ENCODE measurements around the gene WDR81. TPM values are rescaled to one million over a fixed set of nuclear protein-coding genes. Genes with fewer than 3 reads are reported as not detected.

Gene WDR81
- total and polyA plus RNA-seq, 10 of the 15 experiments (the other 5 are each of a cell fraction or from before 2014, with no cell fraction given), result 0.13 to 22.4 (median 7.3) TPM; not detected in 1

DNA sequence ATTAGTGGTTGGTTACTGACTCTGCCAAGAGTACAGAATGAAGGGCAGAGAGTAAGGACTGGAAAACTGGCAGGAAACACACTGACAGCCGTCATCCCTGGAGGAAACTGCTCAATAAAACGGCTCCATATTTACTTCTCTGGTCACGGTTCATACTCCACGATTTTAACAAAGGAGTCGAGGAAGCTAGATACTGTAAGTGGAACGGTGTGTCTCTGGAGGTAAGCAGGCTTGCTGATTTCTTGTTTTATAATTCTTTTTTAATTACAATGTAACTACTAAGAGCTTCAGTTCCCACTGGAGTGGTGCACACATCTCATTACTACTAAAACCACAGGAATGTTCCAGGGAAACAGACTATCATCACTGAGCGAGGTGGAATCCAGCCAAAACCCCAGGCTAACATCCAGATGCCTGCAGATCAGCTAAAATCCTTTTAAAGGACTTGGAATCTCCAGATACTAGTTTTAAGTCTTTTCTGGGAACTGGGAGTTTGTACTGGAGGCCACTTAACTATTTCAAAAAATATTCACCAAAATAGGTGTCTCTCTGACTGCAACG is 55.1 kb downstream of the WDR81 start (continued):
- TF ChIP-seq, protein P1, sequence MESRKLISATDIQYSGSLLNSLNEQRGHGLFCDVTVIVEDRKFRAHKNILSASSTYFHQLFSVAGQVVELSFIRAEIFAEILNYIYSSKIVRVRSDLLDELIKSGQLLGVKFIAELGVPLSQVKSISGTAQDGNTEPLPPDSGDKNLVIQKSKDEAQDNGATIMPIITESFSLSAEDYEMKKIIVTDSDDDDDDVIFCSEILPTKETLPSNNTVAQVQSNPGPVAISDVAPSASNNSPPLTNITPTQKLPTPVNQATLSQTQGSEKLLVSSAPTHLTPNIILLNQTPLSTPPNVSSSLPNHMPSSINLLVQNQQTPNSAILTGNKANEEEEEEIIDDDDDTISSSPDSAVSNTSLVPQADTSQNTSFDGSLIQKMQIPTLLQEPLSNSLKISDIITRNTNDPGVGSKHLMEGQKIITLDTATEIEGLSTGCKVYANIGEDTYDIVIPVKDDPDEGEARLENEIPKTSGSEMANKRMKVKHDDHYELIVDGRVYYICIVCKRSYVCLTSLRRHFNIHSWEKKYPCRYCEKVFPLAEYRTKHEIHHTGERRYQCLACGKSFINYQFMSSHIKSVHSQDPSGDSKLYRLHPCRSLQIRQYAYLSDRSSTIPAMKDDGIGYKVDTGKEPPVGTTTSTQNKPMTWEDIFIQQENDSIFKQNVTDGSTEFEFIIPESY (IDR thresholded peaks at IDR 0.05), result no peak
- TF ChIP-seq, protein P2, sequence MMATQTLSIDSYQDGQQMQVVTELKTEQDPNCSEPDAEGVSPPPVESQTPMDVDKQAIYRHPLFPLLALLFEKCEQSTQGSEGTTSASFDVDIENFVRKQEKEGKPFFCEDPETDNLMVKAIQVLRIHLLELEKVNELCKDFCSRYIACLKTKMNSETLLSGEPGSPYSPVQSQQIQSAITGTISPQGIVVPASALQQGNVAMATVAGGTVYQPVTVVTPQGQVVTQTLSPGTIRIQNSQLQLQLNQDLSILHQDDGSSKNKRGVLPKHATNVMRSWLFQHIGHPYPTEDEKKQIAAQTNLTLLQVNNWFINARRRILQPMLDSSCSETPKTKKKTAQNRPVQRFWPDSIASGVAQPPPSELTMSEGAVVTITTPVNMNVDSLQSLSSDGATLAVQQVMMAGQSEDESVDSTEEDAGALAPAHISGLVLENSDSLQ (IDR thresholded peaks at IDR 0.05), result no peak
- TF ChIP-seq ZSCAN29 (IDR thresholded peaks at IDR 0.05) (no peak), SUPT20H (IDR thresholded peaks at IDR 0.05; ENCODE audit: borderline replicate concordance, control insufficient read depth, low read depth, low read length) (no peak), RAD21 (IDR thresholded peaks at IDR 0.05; ENCODE audit: insufficient read depth, low read depth, low read length) (no peak)

DNA sequence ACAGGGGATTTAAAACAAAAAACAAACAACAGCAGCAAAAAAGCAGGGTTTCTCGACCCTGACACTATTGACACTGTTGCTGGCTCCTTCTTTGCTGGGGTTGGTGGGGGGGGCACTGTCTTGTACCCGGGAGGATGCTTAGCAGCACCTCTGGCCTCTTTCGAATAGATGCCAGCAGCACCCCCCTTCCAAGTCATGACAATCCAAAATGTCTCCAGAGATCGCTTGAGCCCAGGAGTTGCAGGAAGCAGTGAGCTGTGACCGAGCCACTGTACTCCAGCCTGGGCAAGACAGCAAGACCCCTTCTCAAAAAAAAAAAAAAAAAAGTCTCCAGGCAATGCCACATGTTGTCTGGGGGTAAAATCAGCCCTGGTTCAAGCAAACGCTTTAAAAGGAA is 57.7 kb downstream of the WDR81 start:
- ChIA-PET RAD21 (ENCODE audit: unreplicated experiment) (interaction anchor here (0.7 to 4.7 kb wide), 4 partner anchors 12 to 66 kb away, joined by 3 to 80 read pairs (median 14); partner anchors contain the start of gene WDR81), POLR2A (interaction anchor here (0.6 to 3.0 kb wide), 7 partner anchors 9 to 226 kb away, joined by 3 to 10 read pairs (median 3); no protein-coding TSS in a partner anchor), SMC1A (ENCODE audit: uncharacterized antibody, unreplicated experiment) (interaction anchor here (0.9 to 3.3 kb wide), 2 partner anchors 20 to 62 kb away, joined by 4 to 88 read pairs; no protein-coding TSS in a partner anchor), CTCF (interaction anchor here (0.6 to 8.5 kb wide), 5 partner anchors 61 to 305 kb away, joined by 3 to 121 read pairs (median 3); no protein-coding TSS in a partner anchor)
- no peak overlapping the region for H3K9ac ChIP-seq (ENCODE audit: control insufficient read depth, insufficient read depth, low read length)
- H4K20me1 ChIP-seq (ENCODE audit: control insufficient read depth, insufficient read depth), result no peaks in the 10 kb centered on the region
- DNase-seq (ENCODE audit: low read depth, low spot score) (no peak), FAIRE-seq (no peak), ATAC-seq (no peak)
- H3K4me1 ChIP-seq (ENCODE audit: control insufficient read depth, insufficient read depth, low read length), result no peaks in the 10 kb centered on the region
- peaks cover 14% of the 10 kb centered on the region in 2 experiments for H3K36me3 ChIP-seq (ENCODE audit: control insufficient read depth in 2 of 2, insufficient read depth in 2 of 2, low read length in 1 of 2)
- in situ Hi-C loops (cut with MboI) (no loop called here), intact Hi-C loops (cut with micrococcal nuclease; ENCODE audit: unreplicated experiment) (loop anchor here (10.0 kb wide), 1 partner anchor 117 kb away; no protein-coding TSS in a partner anchor)
- H3K4me2 ChIP-seq (ENCODE audit: control insufficient read depth, insufficient read depth), result no peak overlapping the region
- no peaks in the 10 kb centered on the region for H3K79me2 ChIP-seq (ENCODE audit: control insufficient read depth, insufficient read depth, low read length)
- no peak overlapping the region for H3K4me3 ChIP-seq
- no peak overlapping the region for H3K27ac ChIP-seq (ENCODE audit: control insufficient read depth, insufficient read depth)
- no peaks in the 10 kb centered on the region for H3K27me3 ChIP-seq (replicated peaks in 1 of 2; ENCODE audit: control insufficient read depth in 2 of 2, insufficient read depth in 2 of 2, low read length in 1 of 2)
- H2AFZ ChIP-seq (ENCODE audit: control insufficient read depth, low read depth, low read length), result no peak overlapping the region
- WGBS (ENCODE audit: insufficient coverage, insufficient replicate concordance, low lambda C conversion rate, missing lambda C conversion rate), result 83% methylated on average over 6 of the region's 6 CpGs
- BruUV-seq (replicated peaks), result no TSS peak
- H3K9me3 ChIP-seq (replicated peaks; ENCODE audit: control insufficient read depth, insufficient read depth, low read length), result no peaks in the 10 kb centered on the region
- TF ChIP-seq, protein P3, sequence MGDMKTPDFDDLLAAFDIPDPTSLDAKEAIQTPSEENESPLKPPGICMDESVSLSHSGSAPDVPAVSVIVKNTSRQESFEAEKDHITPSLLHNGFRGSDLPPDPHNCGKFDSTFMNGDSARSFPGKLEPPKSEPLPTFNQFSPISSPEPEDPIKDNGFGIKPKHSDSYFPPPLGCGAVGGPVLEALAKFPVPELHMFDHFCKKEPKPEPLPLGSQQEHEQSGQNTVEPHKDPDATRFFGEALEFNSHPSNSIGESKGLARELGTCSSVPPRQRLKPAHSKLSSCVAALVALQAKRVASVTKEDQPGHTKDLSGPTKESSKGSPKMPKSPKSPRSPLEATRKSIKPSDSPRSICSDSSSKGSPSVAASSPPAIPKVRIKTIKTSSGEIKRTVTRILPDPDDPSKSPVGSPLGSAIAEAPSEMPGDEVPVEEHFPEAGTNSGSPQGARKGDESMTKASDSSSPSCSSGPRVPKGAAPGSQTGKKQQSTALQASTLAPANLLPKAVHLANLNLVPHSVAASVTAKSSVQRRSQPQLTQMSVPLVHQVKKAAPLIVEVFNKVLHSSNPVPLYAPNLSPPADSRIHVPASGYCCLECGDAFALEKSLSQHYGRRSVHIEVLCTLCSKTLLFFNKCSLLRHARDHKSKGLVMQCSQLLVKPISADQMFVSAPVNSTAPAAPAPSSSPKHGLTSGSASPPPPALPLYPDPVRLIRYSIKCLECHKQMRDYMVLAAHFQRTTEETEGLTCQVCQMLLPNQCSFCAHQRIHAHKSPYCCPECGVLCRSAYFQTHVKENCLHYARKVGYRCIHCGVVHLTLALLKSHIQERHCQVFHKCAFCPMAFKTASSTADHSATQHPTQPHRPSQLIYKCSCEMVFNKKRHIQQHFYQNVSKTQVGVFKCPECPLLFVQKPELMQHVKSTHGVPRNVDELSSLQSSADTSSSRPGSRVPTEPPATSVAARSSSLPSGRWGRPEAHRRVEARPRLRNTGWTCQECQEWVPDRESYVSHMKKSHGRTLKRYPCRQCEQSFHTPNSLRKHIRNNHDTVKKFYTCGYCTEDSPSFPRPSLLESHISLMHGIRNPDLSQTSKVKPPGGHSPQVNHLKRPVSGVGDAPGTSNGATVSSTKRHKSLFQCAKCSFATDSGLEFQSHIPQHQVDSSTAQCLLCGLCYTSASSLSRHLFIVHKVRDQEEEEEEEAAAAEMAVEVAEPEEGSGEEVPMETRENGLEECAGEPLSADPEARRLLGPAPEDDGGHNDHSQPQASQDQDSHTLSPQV (IDR thresholded peaks at IDR 0.05), result no peak
- TF ChIP-seq ZBED1 (IDR thresholded peaks at IDR 0.05; ENCODE audit: borderline replicate concordance) (no peak), SMC3 (IDR thresholded peaks at IDR 0.05; ENCODE audit: borderline replicate concordance, low read length) (no peak), POLR2A (IDR thresholded peaks at IDR 0.05; ENCODE audit: low read depth, low read length) (no peak)
- TF ChIP-seq, protein P4, sequence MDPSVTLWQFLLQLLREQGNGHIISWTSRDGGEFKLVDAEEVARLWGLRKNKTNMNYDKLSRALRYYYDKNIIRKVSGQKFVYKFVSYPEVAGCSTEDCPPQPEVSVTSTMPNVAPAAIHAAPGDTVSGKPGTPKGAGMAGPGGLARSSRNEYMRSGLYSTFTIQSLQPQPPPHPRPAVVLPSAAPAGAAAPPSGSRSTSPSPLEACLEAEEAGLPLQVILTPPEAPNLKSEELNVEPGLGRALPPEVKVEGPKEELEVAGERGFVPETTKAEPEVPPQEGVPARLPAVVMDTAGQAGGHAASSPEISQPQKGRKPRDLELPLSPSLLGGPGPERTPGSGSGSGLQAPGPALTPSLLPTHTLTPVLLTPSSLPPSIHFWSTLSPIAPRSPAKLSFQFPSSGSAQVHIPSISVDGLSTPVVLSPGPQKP (IDR thresholded peaks at IDR 0.05; ENCODE audit: low read depth, low read length), result no peak
- TF ChIP-seq, protein P1 (IDR thresholded peaks at IDR 0.05), result no peak

Data from GM12878 (cell line).